H1 (cell line): ENCODE measurements around the gene EIF4ENIF1. TPM values are rescaled to one million over a fixed set of nuclear protein-coding genes. Genes with fewer than 3 reads are reported as not detected.
A peak's percentile ranks its signal among the peaks of the same experiment; 100 is the strongest.

ENCODE experiments used
- CTCF ChIA-PET: fragments of 300-600 bp; sonication (Branson Sonifier 250); formaldehyde crosslinking; loops from one replicate; lab custom pipeline; 2021; ENCODE audit not compliant: partially characterized antibody; lab: Charles Lee
- POLR2A ChIA-PET: fragments of 300-600 bp; sonication (Branson Sonifier 250); formaldehyde crosslinking; loops from one replicate; lab custom pipeline; 2021; ENCODE audit warnings: inconsistent platforms; ENCODE audit not compliant: partially characterized antibody; lab: Charles Lee
- DNase-seq, 2 experiments: peaks; one replicate each; pipeline versions ENCODE4 v3.0.0 to v3.0.0-alpha.2; 2010 to 2022; ENCODE audit warnings: low spot score in 2 of 2, low read depth in 1 of 2, mixed read lengths in 1 of 2
- FAIRE-seq: peaks from 2 replicates; lab custom pipeline; 2011; peaks lifted over from hg19 to GRCh38; lab: Jason Lieb, UNC
- H2AFZ ChIP-seq: 2 replicates; pipeline ENCODE4 v1.8.1; 2012; ENCODE audit warnings: low read length, inconsistent platforms
- H2AK5ac ChIP-seq: 2 replicates; pipeline ENCODE4 v1.6.1; 2013; ENCODE audit warnings: low read depth, low read length
- H2BK120ac ChIP-seq: replicated peaks from 2 replicates; pipeline ENCODE3; 2013; ENCODE audit warnings: low read depth, low read length, inconsistent platforms
- H2BK12ac ChIP-seq: 2 replicates; pipeline ENCODE4 v1.6.1; 2013; ENCODE audit warnings: low read depth, low read length
- H2BK15ac ChIP-seq: 2 replicates; pipeline ENCODE4 v1.6.1; 2013; ENCODE audit warnings: low read length
- H2BK20ac ChIP-seq: 2 replicates; pipeline ENCODE4 v1.6.1; 2013; ENCODE audit warnings: low read length
- H2BK5ac ChIP-seq: 2 replicates; pipeline ENCODE4 v1.6.1; 2013; ENCODE audit warnings: low read depth, low read length
- H3K14ac ChIP-seq: 2 replicates; pipeline ENCODE4 v1.6.1; 2013; ENCODE audit warnings: inconsistent platforms; ENCODE audit not compliant: insufficient read length
- H3K18ac ChIP-seq: 2 replicates; pipeline ENCODE4 v1.6.1; 2013; ENCODE audit warnings: low read length; ENCODE audit errors: extremely low read depth
- H3K23ac ChIP-seq: 2 replicates; pipeline ENCODE4 v1.6.1; 2013; ENCODE audit warnings: inconsistent platforms; ENCODE audit not compliant: insufficient read length
- H3K23me2 ChIP-seq: 2 replicates; pipeline ENCODE4 v1.6.1; 2013; ENCODE audit warnings: low read depth, low read length
- H3K27ac ChIP-seq: 2 replicates; pipeline ENCODE4 v1.6.1; 2011; ENCODE audit warnings: low read depth, low read length, inconsistent platforms
- H3K27me3 ChIP-seq, 4 experiments: replicated peaks in 1 of 4; 1 replicate in 1 of 4; 2 replicates in 3 of 4; pipeline versions ENCODE4 v1.6.1 to v1.8.1; 2011 to 2013; ENCODE audit warnings: low read length in 3 of 4, mild to moderate bottlenecking in 3 of 4, inconsistent platforms in 2 of 4, mixed read lengths in 2 of 4, moderate library complexity in 1 of 4; ENCODE audit not compliant: control insufficient read depth in 3 of 4, insufficient read depth in 3 of 4; ENCODE audit errors: extremely low read depth in 1 of 4
- H3K36me3 ChIP-seq, 4 experiments: 2 replicates each; pipeline versions ENCODE4 v1.6.1 to v1.8.1; 2011 to 2013; ENCODE audit warnings: mild to moderate bottlenecking in 4 of 4, low read length in 3 of 4, moderate library complexity in 2 of 4, control low read depth in 1 of 4, inconsistent platforms in 1 of 4; ENCODE audit not compliant: insufficient read depth in 4 of 4, control insufficient read depth in 2 of 4
- H3K4ac ChIP-seq: replicated peaks from 2 replicates; pipeline ENCODE3; 2013; ENCODE audit warnings: low read length, low read depth, mixed read lengths, inconsistent platforms; ENCODE audit not compliant: insufficient read length
- H3K4me1 ChIP-seq, 4 experiments: replicated peaks in 1 of 4; 1 replicate in 1 of 4; 2 replicates in 3 of 4; pipeline versions ENCODE4 v1.6.1 to v1.8.1; 2011 to 2013; ENCODE audit warnings: low read length in 3 of 4, inconsistent platforms in 2 of 4, mixed read lengths in 1 of 4; ENCODE audit not compliant: insufficient read depth in 4 of 4, control insufficient read depth in 3 of 4
- H3K4me2 ChIP-seq, 2 experiments: 2 replicates each; pipeline versions ENCODE4 v1.6.1 to v1.8.1; 2011 to 2013; ENCODE audit warnings: low read depth in 2 of 2, low read length in 2 of 2, control low read depth in 1 of 2, inconsistent platforms in 1 of 2, mild to moderate bottlenecking in 1 of 2; ENCODE audit not compliant: insufficient read depth in 1 of 2
- H3K4me3 ChIP-seq, 4 experiments: fragments of 200-600, 300-600 bp in 1 of 4; sonication (generic), shearing (Covaris generic), sonication (Bioruptor Twin) in 1 of 4; 2 replicates each; pipeline versions ENCODE4 v1.5.1 to v1.8.1; 2011 to 2016; ENCODE audit warnings: low read length in 4 of 4, low read depth in 3 of 4, control low read depth in 2 of 4, inconsistent platforms in 2 of 4, mild to moderate bottlenecking in 2 of 4, mixed read lengths in 1 of 4, moderate library complexity in 1 of 4; ENCODE audit not compliant: insufficient read depth in 2 of 4; ENCODE audit errors: extremely low read depth in 1 of 4
- H3K56ac ChIP-seq: replicated peaks from 2 replicates; pipeline ENCODE3; 2013; ENCODE audit warnings: low read depth, mild to moderate bottlenecking, mixed read lengths, low read length, inconsistent platforms; ENCODE audit not compliant: insufficient read length
- H3K79me1 ChIP-seq: 2 replicates; pipeline ENCODE4 v1.6.1; 2013; ENCODE audit warnings: low read depth, low read length, control low read depth
- H3K79me2 ChIP-seq, 2 experiments: 2 replicates each; pipeline versions ENCODE4 v1.6.1 to v1.8.1; 2012 to 2013; ENCODE audit warnings: low read length in 2 of 2, mild to moderate bottlenecking in 2 of 2, inconsistent platforms in 1 of 2; ENCODE audit not compliant: insufficient read depth in 2 of 2, control insufficient read depth in 1 of 2
- H3K9ac ChIP-seq, 4 experiments: replicated peaks in 1 of 4; 1 replicate in 1 of 4; 2 replicates in 3 of 4; pipeline versions ENCODE4 v1.6.1 to v1.8.1; 2011 to 2013; ENCODE audit warnings: low read depth in 3 of 4, low read length in 3 of 4, control low read depth in 2 of 4, mild to moderate bottlenecking in 2 of 4, moderate library complexity in 2 of 4, inconsistent platforms in 1 of 4; ENCODE audit errors: extremely low read depth in 1 of 4
- H3K9me3 ChIP-seq, 2 experiments: 2 replicates each; pipeline versions ENCODE4 v1.6.1 to v1.8.1; 2012 to 2013; ENCODE audit warnings: mild to moderate bottlenecking in 2 of 2, moderate library complexity in 2 of 2, control low read depth in 1 of 2, inconsistent platforms in 1 of 2, low read depth in 1 of 2, low read length in 1 of 2, mixed read lengths in 1 of 2; ENCODE audit not compliant: insufficient read depth in 2 of 2
- H4K20me1 ChIP-seq, 2 experiments: replicated peaks in 1 of 2; 2 replicates each; pipeline versions ENCODE3 to v1.8.1; 2011 to 2013; ENCODE audit warnings: inconsistent platforms in 2 of 2, low read length in 2 of 2, mild to moderate bottlenecking in 1 of 2; ENCODE audit not compliant: insufficient read depth in 2 of 2, control insufficient read depth in 1 of 2
- H4K5ac ChIP-seq: 2 replicates; pipeline ENCODE4 v1.6.1; 2013; ENCODE audit warnings: low read length, low read depth, mixed read lengths, inconsistent platforms; ENCODE audit not compliant: insufficient read length
- H4K8ac ChIP-seq: 2 replicates; pipeline ENCODE4 v1.8.0; 2013; ENCODE audit warnings: mild to moderate bottlenecking, moderate library complexity, low read length, inconsistent platforms; ENCODE audit not compliant: insufficient read depth; ENCODE audit errors: extremely low read depth
- H4K91ac ChIP-seq: replicated peaks from 2 replicates; pipeline ENCODE3; 2013; ENCODE audit warnings: low read length, mixed read lengths, inconsistent platforms; ENCODE audit not compliant: insufficient read length
- POLR2A ChIP-seq, 2 experiments: IDR thresholded peaks; 1 replicate in 1 of 2; 2 replicates in 1 of 2; pipeline ENCODE4 v1.6.1; 2011; ENCODE audit warnings: low read depth in 2 of 2, low read length in 2 of 2, mild to moderate bottlenecking in 2 of 2; ENCODE audit errors: control extremely low read depth in 1 of 2
- WGBS, 2 experiments: shearing (Covaris generic) in 1 of 2; methylation state at CpG; one replicate each; pipeline versions ENCODE4 v1.1.6 to v1.1.7; 2013 to 2015; ENCODE audit warnings: low lambda C conversion rate in 2 of 2, mixed read lengths in 2 of 2, inconsistent platforms in 1 of 2, low coverage in 1 of 2, missing lambda C conversion rate in 1 of 2; ENCODE audit not compliant: insufficient replicate concordance in 2 of 2, insufficient coverage in 1 of 2, insufficient read length in 1 of 2; ENCODE audit errors: extremely low coverage in 1 of 2, missing lambda C conversion rate in 1 of 2; 5-methylcytosine and 5-hydroxymethylcytosine counted together
- polyA plus RNA-seq, 7 experiments: library from polyadenylated mRNA; depleted of rRNA in 3 of 7; stranded (reverse) in 5 of 7; unstranded in 2 of 7; fragments of >200 nt in 5 of 7; fragments of 200-250 nt in 2 of 7; gene quantifications; 1 replicate in 5 of 7; 2 replicates in 1 of 7; 4 replicates in 1 of 7; pipeline versions ENCODE4 v1.2.1 to v1.2.3, GENCODE V29; 2011 to 2013; ENCODE audit warnings: missing spikeins in 2 of 7, mixed read lengths in 2 of 7
- total RNA-seq: library from RNA; stranded (reverse); fragmentation: NEBNext Ultra II Directional; extraction: Animal tissue kit (Norgen Biotek cat#: 25700); gene quantifications from 2 replicates; pipeline ENCODE4 v1.2.1, GENCODE V29; 2021

EIF4ENIF1 gene
- total and polyA plus RNA-seq, 2 of the 8 experiments (the other 6 are each of a cell fraction or from before 2014, with no cell fraction given) = 21.9 to 23.6 TPM

- Histone ChIP-seq H3K27me3 (no peaks in the 10 kb centered on the region), H3K23me2 (peaks cover 9% of the 10 kb centered on the region), H3K56ac (no peak overlapping the region), H3K4me3 (no peak overlapping the region), H3K79me1 (no peaks in the 10 kb centered on the region), H2BK20ac (no peak overlapping the region), H4K20me1 (no peaks in the 10 kb centered on the region), H3K4me1 (peaks cover 0 to 2% (median 0%) of the 10 kb centered on the region in 4 experiments; a peak in 1 of 7 replicates), H3K36me3 (peaks cover 4 to 11% (median 6%) of the 10 kb centered on the region in 4 experiments; a peak in 5 of 8 replicates), H2BK15ac (no peak overlapping the region), H4K8ac (no peak overlapping the region), H3K79me2 (peaks cover 10 to 29% of the 10 kb centered on the region in 2 experiments), H2AFZ (no peak overlapping the region), H2BK12ac (no peak overlapping the region), H3K4ac (no peak overlapping the region), H2BK5ac (no peak overlapping the region), H3K14ac (no peak overlapping the region), H3K9ac (no peak overlapping the region), H4K91ac (no peak overlapping the region), H2BK120ac (no peak overlapping the region), H2AK5ac (no peak overlapping the region), H3K18ac (no peak overlapping the region), H3K23ac (no peak overlapping the region), H3K4me2 (peak overlapping the region in 1 of 2 experiments; percentile 77; a peak in 1 of 4 replicates), H3K27ac (no peak overlapping the region), H3K9me3 (no peaks in the 10 kb centered on the region), H4K5ac (no peak overlapping the region)
- no peak for TF ChIP-seq POLR2A (IDR thresholded peaks at IDR 0.05; ENCODE audit: control extremely low read depth in 1 of 2, low read depth in 2 of 2, low read length in 2 of 2)
- ChIA-PET POLR2A (interaction anchor here (2.7 to 6.5 kb wide), 2 partner anchors 51 to 54 kb away, joined by 21 to 50 read pairs; partner anchors contain the start of gene PATZ1), CTCF (interaction anchor here (1.7 kb wide), 1 partner anchor 52 kb away, joined by 6 read pairs; the partner anchor contains the start of gene PATZ1)
- DNase-seq (no peak), FAIRE-seq (no peak)
- WGBS, 2 experiments = 81% methylated on average over 5 of the region's 5 CpGs; no CpG with 5 or more reads in 1 of the 2 experiments
These were observed 91.4 kb downstream of the EIF4ENIF1 start for GRCh38 chr22:31398231-31398630.
